ENCODE data around the gene TCF7L1. TPM values are rescaled to one million over a fixed set of nuclear protein-coding genes. Genes with fewer than 3 reads are reported as not detected.

Gene TCF7L1
- total RNA-seq, 3 donors from 2014 or later = 1.3 to 22.9 (median 3.0) TPM

DNA sequence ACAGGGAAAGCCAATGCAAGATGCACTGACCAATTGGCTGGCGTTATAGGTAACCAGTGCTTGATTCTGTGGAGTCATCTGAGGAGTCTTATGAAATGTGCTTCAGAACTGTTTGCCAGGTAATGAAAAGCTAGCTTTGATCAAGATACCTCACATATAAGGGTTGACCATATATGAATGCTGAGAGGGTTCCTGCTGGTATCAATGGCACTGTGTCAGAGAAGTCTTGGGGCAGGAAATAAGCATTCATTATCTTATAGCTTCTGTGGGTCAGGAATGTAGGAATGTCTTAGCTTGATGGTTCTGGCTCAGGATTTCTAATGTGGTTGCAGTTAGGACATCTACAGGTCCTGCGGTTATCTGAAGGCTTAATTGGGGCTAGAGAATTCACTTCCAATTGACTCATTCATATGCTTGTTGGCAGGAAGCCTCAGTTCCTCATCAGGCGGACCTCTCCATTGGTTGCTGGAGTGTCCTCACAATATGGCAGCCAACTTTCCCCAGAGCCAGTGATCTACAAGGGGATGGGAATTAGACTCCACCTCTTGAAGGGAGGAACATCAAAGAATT lies 22.1 kb upstream of the TCF7L1 start:
- Histone ChIP-seq H3K4me3 (no peak overlapping the region), H3K9me3 (no peaks in the 10 kb centered on the region), H3K36me3 (ENCODE audit: low read depth) (no peaks in the 10 kb centered on the region), H3K4me1 (ENCODE audit: low read depth) (no peaks in the 10 kb centered on the region)
- DNase-seq (no peak), ATAC-seq (no peak)
- intact Hi-C loops (cut with DNase I, micrococcal nuclease) = no loop called here
- TF ChIP-seq, protein P1, sequence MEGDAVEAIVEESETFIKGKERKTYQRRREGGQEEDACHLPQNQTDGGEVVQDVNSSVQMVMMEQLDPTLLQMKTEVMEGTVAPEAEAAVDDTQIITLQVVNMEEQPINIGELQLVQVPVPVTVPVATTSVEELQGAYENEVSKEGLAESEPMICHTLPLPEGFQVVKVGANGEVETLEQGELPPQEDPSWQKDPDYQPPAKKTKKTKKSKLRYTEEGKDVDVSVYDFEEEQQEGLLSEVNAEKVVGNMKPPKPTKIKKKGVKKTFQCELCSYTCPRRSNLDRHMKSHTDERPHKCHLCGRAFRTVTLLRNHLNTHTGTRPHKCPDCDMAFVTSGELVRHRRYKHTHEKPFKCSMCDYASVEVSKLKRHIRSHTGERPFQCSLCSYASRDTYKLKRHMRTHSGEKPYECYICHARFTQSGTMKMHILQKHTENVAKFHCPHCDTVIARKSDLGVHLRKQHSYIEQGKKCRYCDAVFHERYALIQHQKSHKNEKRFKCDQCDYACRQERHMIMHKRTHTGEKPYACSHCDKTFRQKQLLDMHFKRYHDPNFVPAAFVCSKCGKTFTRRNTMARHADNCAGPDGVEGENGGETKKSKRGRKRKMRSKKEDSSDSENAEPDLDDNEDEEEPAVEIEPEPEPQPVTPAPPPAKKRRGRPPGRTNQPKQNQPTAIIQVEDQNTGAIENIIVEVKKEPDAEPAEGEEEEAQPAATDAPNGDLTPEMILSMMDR (IDR thresholded peaks at IDR 0.05) = no peak

DNA sequence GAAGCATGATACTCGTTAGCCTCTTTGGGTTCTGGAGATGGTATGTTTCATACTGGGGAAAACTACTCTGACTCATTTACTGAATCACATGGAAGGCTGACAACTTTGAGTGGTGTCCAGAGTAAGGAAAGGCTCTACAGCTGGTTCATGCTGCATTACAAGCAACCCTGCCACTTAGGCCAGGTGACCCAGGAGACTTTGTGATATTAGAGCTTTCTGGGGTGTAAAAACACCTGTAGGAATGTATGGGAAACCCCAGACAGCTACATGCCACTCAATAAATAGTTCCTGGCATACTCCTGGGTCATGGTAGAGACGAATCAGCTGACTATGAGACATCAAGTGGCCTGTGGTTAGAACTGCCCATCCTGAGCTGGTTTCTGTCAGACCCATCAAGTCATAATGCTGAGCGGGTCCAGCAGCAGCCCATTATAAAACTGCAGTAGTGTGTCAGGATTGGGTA lies 21.3 kb upstream of the TCF7L1 start:
- Histone ChIP-seq H3K36me3 (ENCODE audit: low read depth) (no peaks in the 10 kb centered on the region), H3K4me1 (ENCODE audit: low read depth) (no peaks in the 10 kb centered on the region), H3K4me3 (no peak overlapping the region), H3K9me3 (no peaks in the 10 kb centered on the region)
- TF ChIP-seq, protein P1 (IDR thresholded peaks at IDR 0.05) = no peak
- ATAC-seq (no peak), DNase-seq (no peak)
- intact Hi-C loops (cut with DNase I, micrococcal nuclease) = no loop called here

DNA sequence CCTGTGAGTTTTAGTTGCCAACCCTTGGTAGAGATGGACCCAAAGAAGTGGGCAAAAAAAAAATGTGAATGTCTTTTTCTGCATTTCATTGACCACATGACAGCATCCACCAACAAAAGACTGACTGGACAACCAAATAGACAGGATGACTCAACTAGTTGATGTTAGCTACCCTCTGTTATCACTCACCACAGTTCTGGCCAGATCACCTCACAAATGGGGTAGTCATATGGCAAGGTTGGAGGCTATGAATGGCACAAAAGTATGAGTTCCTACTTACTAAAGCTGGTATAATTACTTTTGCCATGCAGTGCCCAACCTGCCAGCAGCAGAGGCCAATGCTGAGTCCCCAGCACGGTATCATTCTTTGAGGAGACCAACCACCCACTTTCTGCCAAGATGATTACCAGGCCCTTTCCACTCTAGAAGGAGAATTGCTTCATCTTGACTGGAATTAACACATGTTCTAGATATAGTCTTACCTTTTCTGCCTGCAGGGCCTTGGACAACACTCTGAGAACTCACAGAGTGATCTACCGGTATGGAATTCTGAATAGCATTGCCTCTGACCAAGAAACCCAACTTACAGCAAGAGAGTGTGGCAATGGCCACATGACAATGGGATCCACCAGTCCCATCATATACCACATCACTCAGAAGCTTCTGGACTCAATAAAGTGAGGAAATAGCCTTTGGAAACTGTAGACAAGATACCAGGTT lies 20.1 kb upstream of the TCF7L1 start:
- TF ChIP-seq, protein P1 (IDR thresholded peaks at IDR 0.05) = no peak

DNA sequence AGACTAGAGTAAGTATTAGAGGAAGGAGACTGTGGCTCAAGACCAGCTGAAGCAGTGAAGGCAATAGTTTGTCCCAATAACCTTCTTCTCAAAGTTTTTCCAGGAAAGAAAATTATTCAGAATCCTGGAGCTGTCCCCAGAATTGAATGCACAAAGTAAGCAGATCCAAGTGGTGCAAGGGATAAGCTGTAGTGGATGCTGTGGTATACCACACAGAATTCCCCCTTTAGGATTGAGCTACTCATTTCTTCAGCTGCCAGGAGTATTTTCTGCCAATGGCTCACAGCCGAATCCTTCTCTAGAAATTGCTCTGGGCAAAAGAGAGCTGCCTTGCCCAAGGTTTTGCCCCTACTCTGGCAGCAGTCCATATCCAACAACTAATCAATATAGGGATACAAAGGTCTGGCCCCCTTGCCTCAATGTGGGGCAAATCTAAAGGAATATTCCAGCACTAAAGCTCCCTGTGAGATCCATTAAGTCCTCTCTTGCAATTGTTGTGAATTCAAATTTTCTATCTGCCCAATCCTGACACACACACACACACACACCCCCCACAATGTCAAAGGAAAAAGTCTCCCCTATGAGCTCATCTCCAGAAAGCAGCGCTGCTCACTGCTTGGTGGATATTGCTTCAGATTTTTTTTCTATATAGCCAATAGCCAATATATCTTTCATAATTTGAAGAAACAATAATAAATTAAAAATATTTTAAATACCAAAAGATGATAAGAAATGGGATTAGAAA lies 18.4 kb upstream of the TCF7L1 start:
- TF ChIP-seq, protein P1 (IDR thresholded peaks at IDR 0.05) = no peak
- no peak for ATAC-seq
- Histone ChIP-seq H3K4me1 (ENCODE audit: low read depth) (no peaks in the 10 kb centered on the region), H3K36me3 (ENCODE audit: low read depth) (no peaks in the 10 kb centered on the region), H3K4me3 (no peak overlapping the region), H3K9me3 (no peaks in the 10 kb centered on the region)
- DNase-seq = no peak
- intact Hi-C loops (cut with DNase I, micrococcal nuclease) = no loop called here

More for the DNA sequence above, 20.1 kb upstream of the TCF7L1 start:
- no peak for DNase-seq
- no peak for ATAC-seq
- Histone ChIP-seq H3K9me3 (no peaks in the 10 kb centered on the region), H3K36me3 (ENCODE audit: low read depth) (no peaks in the 10 kb centered on the region), H3K4me1 (ENCODE audit: low read depth) (no peaks in the 10 kb centered on the region), H3K4me3 (no peak overlapping the region)
- intact Hi-C loops (cut with DNase I, micrococcal nuclease) = no loop called here

DNA sequence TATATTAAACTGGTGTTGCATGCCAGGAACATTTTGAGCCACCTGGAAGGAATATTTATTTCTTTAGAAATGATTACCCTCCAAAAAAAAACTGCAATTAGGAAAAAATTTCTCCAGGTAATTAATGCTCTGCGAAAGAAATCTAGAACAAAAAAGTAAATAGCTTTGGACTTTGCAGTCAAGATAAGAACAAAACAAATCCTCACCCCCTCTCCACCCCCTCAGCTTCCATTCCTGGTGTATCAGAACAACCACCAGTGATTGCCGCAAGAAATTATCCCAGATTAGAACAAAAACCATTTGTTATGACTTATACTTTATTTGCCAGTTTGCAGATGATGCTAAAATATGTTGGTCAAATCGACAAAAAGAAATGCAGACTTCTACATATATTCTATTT lies 17.0 kb upstream of the TCF7L1 start:
- Histone ChIP-seq H3K4me1 (ENCODE audit: low read depth) (no peaks in the 10 kb centered on the region), H3K36me3 (ENCODE audit: low read depth) (no peaks in the 10 kb centered on the region), H3K4me3 (no peak overlapping the region), H3K9me3 (no peaks in the 10 kb centered on the region)
- TF ChIP-seq, protein P1 (IDR thresholded peaks at IDR 0.05) = no peak
- no peak for DNase-seq
- ATAC-seq = no peak
- intact Hi-C loops (cut with DNase I, micrococcal nuclease) = no loop called here
